HL-60/S4 treated with phorbol 12-myristate 13-acetate at 8.2 ng/mL for 4 days and 3 days (cell line): ENCODE measurements around the gene MAGEA2.
"Not testable (repeated sequence)": the region's sequence is repeated elsewhere in the genome, so short reads cannot be mapped to it uniquely, and the experiment has no call there.

Experiments used
- in situ Hi-C: fragments of 300-500 bp; cut with MboI; formaldehyde crosslinking; loops from 2 replicates; pipeline ENCODE4 v1.15.0; 2022; ENCODE audit warnings: low sequenced_read_pairs

The MAGEA2 gene, protein sequence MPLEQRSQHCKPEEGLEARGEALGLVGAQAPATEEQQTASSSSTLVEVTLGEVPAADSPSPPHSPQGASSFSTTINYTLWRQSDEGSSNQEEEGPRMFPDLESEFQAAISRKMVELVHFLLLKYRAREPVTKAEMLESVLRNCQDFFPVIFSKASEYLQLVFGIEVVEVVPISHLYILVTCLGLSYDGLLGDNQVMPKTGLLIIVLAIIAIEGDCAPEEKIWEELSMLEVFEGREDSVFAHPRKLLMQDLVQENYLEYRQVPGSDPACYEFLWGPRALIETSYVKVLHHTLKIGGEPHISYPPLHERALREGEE

DNA sequence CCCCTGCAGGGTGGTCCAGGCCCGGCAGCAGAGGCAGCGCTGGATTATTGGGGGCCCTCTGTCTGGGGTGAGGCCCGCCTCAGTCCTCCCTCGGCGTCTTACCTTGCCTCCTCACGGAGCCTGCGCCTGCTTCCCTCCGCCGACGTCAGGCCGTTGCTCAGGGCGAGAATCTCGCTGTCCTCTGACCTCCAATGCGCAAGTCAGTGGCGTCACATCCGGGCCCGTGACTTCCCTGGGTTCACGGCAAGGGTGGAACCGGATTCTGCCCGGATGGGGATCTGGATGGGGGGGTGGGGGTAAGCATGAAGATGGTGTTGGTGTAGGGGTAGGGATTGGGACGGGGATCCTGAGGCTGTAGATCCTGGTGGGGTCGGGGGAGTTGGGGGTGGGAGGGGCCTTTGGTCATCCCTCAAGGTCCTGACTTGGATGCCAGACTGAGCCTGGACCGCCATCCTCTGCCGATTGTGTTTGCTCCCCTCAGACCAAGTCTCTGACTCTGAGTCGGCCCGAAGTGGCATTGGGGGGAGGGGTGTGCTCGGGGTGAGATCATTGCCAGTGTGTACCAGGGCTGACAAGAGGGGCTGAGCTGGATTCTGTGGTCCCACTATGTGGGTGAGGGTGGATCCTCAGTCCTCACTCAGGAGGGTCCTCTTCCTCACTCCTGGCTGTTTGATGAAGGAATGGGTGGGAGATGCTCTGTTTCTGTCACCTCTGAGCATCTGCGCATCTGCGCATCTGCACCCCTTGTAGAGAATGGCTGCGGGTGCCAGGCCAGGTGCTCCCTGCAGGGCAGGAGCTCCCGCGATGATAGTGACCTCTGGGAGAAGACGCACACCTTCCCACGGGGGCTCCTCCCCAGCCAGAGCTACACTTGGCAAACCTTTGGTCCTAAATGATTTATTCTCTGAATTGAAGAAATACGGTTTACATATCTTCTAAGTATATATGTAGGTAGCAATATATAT is at the start of gene MAGEA2:
Gene MAGEA2, minus strand, starts transcription at position 157 of the 965 bp plus-strand sequence. CDS start 2,479 bp downstream, outside the sequence.
- in situ Hi-C loops: not testable (repeated sequence)

DNA sequence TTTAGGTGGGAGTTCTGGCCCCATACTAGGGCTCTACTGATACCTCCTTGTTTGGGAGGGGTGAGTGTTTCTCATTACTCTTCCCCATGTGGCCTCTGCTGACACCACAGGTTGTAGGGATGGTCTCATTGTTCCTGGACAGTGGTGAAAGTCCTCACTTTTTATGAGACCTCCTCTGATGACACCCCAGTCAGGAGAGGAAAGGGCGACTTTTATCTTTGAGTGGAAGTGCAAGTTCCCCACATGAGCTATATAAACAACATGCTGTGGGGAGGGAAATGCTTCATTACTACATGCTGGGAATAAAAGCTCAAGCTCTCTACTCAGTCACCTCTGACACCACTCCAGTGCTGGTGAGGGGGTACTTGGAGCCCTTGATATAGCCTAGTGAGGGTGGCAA is 45.3 kb upstream of the MAGEA2 start:
- in situ Hi-C loops: no loop called here

DNA sequence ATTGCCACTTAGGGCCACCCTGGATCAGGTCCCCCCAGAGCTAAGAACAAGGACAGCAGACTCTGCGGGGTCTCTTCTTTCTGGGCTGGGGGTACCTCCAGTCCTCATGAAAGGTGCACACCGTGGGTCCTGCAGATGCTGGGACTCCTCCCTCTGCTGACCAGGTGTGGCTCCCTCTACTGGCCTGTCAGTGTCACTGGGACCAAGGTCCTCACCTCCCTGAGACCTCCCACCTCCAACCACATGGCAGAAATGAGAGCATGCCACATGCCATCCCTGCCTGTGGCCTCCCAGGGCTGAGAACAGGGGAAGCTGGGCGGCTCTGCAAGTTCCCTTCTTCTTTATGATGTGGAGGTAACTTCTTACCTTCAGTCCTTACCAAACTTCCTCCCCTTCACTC is 33.4 kb upstream of the MAGEA2 start:
- in situ Hi-C loops: not testable (repeated sequence)

DNA sequence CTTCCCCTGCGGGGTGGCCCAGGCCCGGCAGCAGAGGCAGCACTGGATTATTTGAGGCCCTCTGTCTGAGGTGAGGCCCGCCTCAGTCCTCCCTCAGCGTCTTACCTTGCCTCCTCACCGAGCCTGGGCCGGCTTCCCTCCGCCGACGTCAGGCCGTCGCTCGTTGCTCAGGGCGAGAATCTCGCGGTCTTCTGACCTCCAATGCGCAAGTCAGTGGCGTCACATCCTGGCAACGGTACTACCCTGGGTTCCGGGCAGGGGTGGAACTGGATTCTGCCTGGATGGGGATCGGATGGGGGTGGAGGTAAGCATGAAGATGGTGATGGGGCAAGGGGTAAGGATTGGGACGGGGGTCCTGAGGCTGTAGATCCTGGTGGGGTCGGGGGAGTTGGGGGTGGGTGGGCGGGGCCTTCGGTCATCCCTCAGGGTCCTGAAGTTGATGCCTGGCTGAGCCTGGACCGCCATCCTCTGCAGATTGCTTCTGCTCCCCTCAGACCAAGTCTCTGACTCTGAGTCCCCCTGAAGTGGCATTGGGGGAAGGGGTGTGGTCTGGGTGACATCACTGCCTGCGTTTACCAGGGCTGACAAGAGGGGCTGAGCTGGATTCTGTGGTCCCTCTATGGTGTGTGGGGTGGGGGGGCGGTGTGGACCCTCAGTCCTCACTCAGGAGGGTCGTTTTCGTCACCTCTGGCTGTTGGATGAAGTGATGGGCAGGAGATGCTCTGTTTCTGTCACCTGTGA is 16.1 kb upstream of the MAGEA2 start, which contains the start of gene MAGEA6:
Gene MAGEA6, minus strand, starts transcription at position 141 of the 741 bp plus-strand sequence. CDS start 2,039 bp downstream, outside the sequence.
- in situ Hi-C loops: not testable (repeated sequence)

DNA sequence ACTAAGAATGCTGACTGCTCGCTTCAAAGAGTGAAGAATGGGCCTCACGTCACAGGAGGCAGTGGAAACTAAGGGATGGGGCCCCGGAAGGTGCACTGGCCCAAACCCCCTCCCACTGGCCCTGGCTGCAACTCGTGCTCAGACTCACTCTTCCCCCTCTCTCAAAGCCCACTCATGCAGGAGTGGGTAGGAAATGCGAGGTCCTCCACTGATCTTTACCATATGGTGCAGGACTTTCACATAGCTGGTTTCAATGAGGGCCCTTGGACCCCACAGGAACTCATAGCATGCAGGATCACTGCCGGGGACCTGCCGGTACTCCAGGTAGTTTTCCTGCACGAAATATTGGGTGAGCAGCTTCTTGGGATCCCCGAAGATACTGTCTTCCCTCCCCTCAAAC is 12.9 kb upstream of the MAGEA2 start:
- in situ Hi-C loops: not testable (repeated sequence)

DNA sequence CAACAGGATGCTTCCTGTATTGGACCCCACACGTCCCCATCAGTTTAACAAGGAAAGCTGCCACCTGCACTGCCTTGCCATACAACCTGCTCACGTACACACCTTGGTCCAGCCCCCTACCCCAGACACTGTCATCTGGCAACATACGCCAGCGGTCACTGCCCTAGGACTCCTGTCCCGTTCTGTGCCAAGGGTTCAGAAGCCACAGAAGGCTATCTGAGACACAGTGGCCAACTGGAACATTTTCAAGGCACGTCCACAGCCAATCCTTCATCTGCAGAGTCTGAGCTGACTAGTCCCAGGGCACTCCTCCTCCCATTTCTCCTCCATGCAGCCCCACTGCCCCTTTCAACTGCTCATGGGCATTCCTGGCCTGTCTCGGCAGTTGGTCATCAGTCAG is 7.9 kb upstream of the MAGEA2 start:
- in situ Hi-C loops: not testable (repeated sequence)

DNA sequence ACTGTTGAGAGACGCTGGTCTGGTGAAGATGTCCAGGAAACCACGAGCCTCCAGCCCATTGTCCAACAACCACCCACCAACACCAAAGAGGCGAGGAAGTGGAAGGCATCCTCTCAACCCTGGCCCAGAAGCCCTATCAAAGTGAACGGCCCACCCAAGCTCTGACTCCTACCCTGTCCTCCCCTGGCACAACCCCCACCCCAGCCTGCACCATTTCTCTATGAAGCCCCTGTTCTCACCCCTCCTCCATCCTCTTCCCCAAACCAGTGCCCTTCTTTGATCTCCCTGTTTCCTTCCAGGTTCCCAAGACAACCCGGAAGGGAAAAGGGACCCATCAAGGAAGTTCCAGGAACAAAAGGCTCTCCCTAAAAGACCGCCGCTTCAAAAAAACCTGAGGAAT is 5.9 kb upstream of the MAGEA2 start:
- in situ Hi-C loops: not testable (repeated sequence)

DNA sequence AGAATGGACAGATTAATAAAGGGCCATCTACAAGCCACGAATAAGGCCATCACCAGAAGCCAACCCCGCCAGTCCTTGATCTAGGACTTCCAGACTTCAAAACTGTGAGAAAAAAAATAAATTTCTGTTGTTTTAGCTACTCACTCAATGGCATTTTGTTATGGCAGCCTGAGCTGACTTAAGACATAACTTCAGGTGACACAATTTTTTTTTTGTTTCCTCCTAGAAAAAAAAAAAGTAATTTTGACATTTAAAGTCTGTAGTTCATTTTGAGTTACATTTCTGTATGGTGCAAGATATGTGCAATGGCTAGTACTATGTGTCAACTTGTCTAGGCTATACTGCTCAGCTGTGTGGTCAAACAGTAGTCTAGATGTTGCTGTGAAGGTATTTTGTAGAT is 5.3 kb upstream of the MAGEA2 start, which contains the start of gene CSAG3:
Gene CSAG3, plus strand, starts transcription at position 301 of the 400 bp plus-strand sequence.
- in situ Hi-C loops: not testable (repeated sequence)

DNA sequence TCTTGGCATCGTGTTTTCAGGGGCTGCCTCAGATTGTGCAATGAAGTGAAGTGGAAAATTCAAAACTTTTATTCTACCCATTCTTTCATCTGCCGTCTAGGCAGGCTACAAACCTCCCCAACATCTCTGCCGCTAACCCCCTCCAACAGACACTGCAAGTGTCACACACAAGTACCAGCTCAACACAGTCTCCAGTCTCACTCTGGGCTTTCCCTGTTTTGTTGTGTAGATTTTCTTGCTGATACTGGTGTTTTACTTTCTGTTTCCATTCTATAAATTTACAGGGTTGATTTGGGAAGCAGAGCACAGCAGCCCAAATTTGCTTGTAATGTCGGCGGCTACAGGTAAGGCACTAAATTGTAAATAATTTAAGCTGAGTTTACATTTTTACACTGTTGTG is 1.2 kb upstream of the MAGEA2 start:
- in situ Hi-C loops: not testable (repeated sequence)

DNA sequence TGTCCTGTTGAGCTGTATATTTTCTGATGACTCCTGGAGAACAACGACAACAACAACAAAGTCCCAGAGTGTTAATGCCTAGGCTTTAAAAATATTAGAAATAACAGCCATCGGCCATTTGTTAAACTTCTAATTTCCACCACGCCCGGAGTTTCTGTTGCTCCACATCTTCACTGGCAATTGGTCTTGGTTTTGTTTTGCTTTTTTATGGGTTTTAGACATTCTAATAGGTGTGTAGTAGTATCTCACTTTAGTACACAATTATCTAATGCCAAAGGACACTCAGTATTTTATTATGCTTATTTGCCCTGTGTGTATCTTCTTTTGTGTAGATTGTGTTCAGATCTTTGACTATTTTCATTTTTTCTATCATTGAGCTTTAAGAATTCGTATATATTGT is 15.1 kb downstream of the MAGEA2 start:
- in situ Hi-C loops: no loop called here

DNA sequence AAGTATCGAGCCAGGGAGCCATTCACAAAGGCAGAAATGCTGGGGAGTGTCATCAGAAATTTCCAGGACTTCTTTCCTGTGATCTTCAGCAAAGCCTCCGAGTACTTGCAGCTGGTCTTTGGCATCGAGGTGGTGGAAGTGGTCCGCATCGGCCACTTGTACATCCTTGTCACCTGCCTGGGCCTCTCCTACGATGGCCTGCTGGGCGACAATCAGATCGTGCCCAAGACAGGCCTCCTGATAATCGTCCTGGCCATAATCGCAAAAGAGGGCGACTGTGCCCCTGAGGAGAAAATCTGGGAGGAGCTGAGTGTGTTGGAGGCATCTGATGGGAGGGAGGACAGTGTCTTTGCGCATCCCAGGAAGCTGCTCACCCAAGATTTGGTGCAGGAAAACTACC is 17.1 kb downstream of the MAGEA2 start:
- in situ Hi-C loops: not testable (repeated sequence)

DNA sequence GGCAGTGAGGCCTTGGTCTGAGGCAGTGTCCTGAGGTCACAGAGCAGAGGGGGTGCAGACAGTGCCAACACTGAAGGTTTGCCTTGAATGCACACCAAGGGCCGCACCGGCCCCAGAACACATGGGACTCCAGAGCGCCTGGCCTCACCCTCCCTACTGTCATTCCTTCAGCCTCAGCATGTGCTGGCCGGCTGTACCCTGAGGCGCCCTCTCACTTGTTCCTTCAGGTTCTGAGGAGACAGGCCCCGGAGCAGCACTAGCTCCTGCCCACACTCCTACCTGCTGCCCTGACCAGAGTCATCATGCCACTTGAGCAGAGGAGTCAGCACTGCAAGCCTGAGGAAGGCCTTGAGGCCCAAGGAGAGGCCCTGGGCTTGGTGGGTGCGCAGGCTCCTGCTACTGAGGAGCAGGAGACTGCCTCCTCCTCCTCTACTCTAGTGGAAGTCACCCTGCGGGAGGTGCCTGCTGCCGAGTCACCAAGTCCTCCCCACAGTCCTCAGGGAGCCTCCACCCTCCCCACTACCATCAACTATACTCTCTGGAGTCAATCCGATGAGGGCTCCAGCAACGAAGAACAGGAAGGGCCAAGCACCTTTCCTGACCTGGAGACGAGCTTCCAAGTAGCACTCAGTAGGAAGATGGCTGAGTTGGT is 17.7 kb downstream of the MAGEA2 start:
- in situ Hi-C loops: no loop called here

DNA sequence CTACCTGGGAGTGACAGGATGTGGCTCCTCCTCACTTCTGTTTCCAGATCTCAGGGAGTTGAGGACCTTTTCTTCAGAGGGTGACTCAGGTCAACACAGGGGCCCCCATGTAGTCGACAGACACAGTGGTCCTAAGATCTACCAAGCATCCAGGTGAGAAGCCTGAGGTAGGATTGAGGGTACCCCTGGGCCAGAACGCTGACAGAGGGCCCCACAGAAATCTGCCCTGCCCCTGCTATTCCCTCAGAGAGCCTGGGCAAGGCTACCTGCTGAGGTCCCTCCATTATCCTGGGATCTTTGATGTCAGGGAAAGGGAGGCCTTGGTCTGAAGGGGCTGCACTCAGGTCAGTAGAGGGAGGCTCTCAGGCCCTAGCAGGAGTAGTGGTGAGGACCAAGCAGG is 18.5 kb downstream of the MAGEA2 start:
- in situ Hi-C loops: no loop called here

DNA sequence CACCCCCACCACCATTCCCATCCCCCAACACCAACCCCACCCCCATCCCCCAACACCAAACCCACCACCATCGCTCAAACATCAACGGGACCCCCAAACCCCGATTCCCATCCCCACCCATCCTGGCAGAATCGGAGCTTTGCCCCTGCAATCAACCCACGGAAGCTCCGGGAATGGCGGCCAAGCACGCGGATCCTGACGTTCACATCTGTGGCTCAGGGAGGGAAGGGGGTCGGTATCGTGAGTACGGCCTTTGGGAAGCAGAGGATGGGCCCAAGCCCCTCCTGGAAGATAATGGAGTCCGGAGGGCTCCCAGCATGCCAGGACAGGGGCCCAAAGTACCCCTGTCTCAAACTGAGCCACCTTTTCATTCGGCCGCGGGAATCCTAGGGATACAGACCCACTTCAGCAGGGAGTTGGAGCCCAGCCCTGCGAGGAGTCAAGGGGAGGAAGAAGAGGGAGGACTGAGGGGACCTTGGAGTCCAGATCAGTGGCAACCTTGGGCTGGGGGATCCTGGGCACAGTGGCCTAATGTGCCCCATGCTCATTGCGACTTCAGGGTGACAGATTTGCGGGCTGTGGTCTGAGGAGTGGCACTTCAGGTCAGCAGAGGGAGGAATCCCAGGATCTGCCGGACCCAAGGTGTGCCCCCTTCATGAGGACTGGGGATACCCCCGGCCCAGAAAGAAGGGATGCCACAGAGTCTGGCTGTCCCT is 19.3 kb downstream of the MAGEA2 start:
- in situ Hi-C loops: not testable (repeated sequence)

DNA sequence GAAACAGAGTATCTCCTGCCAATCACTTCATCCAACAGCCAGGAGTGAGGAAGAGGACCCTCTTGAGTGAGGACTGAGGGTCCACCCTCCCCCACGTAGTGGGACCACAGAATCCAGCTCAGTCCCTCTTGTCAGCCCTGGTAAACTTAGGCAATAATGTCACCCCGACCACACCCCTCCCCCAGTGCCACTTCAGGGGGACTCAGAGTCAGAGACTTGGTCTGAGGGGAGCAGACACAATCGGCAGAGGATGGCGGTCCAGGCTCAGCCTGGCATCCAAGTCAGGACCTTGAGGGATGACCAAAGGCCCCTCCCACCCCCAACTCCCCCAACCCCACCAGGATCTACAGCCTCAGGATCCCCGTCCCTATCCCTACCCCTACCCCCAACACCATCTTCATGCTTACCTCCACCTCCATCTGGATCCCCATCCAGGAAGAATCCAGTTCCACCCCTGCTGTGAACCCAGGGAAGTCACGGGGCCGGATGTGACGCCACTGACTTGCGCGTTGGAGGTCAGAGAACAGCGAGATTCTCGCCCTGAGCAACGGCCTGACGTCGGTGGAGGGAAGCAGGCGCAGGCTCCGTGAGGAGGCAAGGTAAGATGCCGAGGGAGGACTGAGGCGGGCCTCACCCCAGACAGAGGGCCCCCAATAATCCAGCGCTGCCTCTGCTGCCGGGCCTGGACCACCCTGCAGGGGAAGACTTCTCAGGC is 20.2 kb downstream of the MAGEA2 start, which contains the start of the genes CSAG1 and MAGEA12:
Gene CSAG1, minus strand, starts transcription at position 461 of the 715 bp plus-strand sequence. CDS start 1,261 bp downstream, outside the sequence.
Gene MAGEA12, plus strand, starts transcription at position 497 of the 715 bp plus-strand sequence. CDS start 2,405 bp downstream, outside the sequence.
- in situ Hi-C loops: no loop called here

DNA sequence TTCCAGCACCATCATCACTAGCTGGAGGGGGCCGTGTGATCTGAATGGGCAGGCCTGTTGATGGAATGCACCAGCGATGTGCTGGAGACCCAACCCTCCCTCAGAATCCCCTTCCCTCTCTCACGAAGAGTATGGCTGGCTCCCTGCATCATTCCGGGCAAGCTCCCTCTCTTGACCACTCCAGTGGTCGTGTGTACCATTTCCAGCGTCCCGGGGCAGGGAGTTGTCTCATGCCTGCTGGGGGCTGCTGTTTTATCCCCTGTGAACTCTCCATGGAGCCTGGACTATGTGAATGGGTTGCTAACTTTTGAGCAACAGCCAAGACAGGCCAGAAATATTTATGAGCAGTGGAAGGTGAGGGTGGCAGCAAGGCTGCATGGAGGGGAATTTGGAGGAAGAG is 28.2 kb downstream of the MAGEA2 start:
- in situ Hi-C loops: no loop called here

DNA sequence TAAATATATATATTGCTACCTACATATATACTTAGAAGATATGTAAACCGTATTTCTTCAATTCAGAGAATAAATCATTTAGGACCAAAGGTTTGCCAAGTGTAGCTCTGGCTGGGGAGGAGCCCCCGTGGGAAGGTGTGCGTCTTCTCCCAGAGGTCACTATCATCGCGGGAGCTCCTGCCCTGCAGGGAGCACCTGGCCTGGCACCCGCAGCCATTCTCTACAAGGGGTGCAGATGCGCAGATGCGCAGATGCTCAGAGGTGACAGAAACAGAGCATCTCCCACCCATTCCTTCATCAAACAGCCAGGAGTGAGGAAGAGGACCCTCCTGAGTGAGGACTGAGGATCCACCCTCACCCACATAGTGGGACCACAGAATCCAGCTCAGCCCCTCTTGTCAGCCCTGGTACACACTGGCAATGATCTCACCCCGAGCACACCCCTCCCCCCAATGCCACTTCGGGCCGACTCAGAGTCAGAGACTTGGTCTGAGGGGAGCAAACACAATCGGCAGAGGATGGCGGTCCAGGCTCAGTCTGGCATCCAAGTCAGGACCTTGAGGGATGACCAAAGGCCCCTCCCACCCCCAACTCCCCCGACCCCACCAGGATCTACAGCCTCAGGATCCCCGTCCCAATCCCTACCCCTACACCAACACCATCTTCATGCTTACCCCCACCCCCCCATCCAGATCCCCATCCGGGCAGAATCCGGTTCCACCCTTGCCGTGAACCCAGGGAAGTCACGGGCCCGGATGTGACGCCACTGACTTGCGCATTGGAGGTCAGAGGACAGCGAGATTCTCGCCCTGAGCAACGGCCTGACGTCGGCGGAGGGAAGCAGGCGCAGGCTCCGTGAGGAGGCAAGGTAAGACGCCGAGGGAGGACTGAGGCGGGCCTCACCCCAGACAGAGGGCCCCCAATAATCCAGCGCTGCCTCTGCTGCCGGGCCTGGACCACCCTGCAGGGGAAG is 39.5 kb downstream of the MAGEA2 start, which contains the start of gene MAGEA2B:
Gene MAGEA2B, plus strand, starts transcription at position 814 of the 973 bp plus-strand sequence. CDS start 2,479 bp downstream, outside the sequence.
- in situ Hi-C loops: not testable (repeated sequence)
